Gastrocnemius medialis (tissue), 4 donors: ENCODE measurements around the gene NCAPD3. TPM values are rescaled to one million over a fixed set of nuclear protein-coding genes. Genes with fewer than 3 reads are reported as not detected.
A peak's percentile ranks its signal among the peaks of the same experiment; 100 is the strongest.

Experiments
- ATAC-seq, 2 donors: fragments of 150-250 bp; one replicate each; pipeline ENCODE4 v1.9.1; 2016
- DNase-seq, 2 donors: peaks; one replicate each; pipeline ENCODE4 v3.0.0-alpha.2; 2019
- H3K27ac ChIP-seq, 4 donors: fragments of 200-600 bp; sonication (generic); 1 replicate in 1 of 4; 2 replicates in 3 of 4; pipeline ENCODE4 v1.5.1; 2016 to 2018; ENCODE audit warnings: mild to moderate bottlenecking in 2 of 4, moderate library complexity in 1 of 4
- H3K27me3 ChIP-seq, 3 donors: fragments of 200-600 bp; sonication (generic) in 2 of 3; 1 replicate in 1 of 3; 2 replicates in 2 of 3; pipeline versions ENCODE4 v1.5.1 to v1.6.0; 2016 to 2019; ENCODE audit warnings: mild to moderate bottlenecking in 1 of 3, moderate library complexity in 1 of 3
- H3K36me3 ChIP-seq, 2 donors: fragments of 200-600 bp; sonication (generic) in 1 of 2; one replicate each; pipeline ENCODE4 v1.5.1; 2017 to 2018
- H3K4me1 ChIP-seq, 2 donors: fragments of 200-600 bp; sonication (generic) in 1 of 2; one replicate each; pipeline ENCODE4 v1.5.1; 2016 to 2017; ENCODE audit warnings: mild to moderate bottlenecking in 2 of 2
- H3K4me3 ChIP-seq, 4 donors: fragments of 200-600 bp; sonication (generic) in 3 of 4; 1 replicate in 1 of 4; 2 replicates in 3 of 4; pipeline ENCODE4 v1.5.1; 2016 to 2019; ENCODE audit warnings: mild to moderate bottlenecking in 2 of 4
- H3K9me3 ChIP-seq, 3 donors: fragments of 200-600 bp; sonication (generic) in 2 of 3; 1 replicate in 1 of 3; 2 replicates in 2 of 3; pipeline ENCODE4 v1.5.1; 2016 to 2019
- CTCF ChIP-seq, 5 experiments: fragments of 450-650 bp in 3 of 5; fragments of 200-600 bp in 2 of 5; sonication (generic) in 2 of 5; IDR thresholded peaks in 4 of 5; conservative IDR thresholded peaks in 1 of 5; 1 replicate in 4 of 5; 2 replicates in 1 of 5; pipeline ENCODE4 v1.5.1; 2016 to 2019; ENCODE audit warnings: antibody characterized with exemption in 5 of 5, mild to moderate bottlenecking in 3 of 5, moderate library complexity in 3 of 5
- POLR2A ChIP-seq, 2 donors: fragments of 450-650 bp; IDR thresholded peaks; one replicate each; pipeline ENCODE4 v1.6.1; 2017; ENCODE audit warnings: antibody characterized with exemption in 2 of 2, mild to moderate bottlenecking in 2 of 2, moderate library complexity in 2 of 2
- in situ Hi-C, 4 donors: fragments of 200-750 bp; cut with MboI; loops; one replicate each; pipeline versions ENCODE4 v1.15.0 to v1.8.0; 2017; ENCODE audit warnings: low sequenced_read_pairs in 4 of 4
- intact Hi-C: fragments of 100-400 bp; cut with DNase I; formaldehyde crosslinking; loops from one replicate; pipeline ENCODE4 v1.15.1; 2023; ENCODE audit warnings: low total_unique reads
- total RNA-seq, 4 donors: library from RNA; depleted of rRNA; stranded (reverse); fragments of >200 nt; gene quantifications; one replicate each; pipeline versions ENCODE4 v1.1.0 to v1.2.3, GENCODE V29; 2016

The NCAPD3 gene
- total RNA-seq, 4 donors from 2014 or later, result 3.6 to 6.7 (median 4.5) TPM

GRCh38 chr11:134151083-134151747 lies 72.6 kb downstream of the NCAPD3 start:
- no peak overlapping the region for H3K27ac ChIP-seq
- H3K4me3 ChIP-seq, result no peak overlapping the region
- H3K4me1 ChIP-seq, result no peaks in the 10 kb centered on the region
- no peaks in the 10 kb centered on the region for H3K27me3 ChIP-seq
- TF ChIP-seq POLR2A (IDR thresholded peaks at IDR 0.05) (no peak), CTCF (IDR thresholded peaks at IDR 0.05 in 4 of 5, conservative IDR thresholded peaks at IDR 0.05 in 1 of 5) (no peak)
- ATAC-seq (no peak), DNase-seq (no peak)
- in situ Hi-C loops (no loop called here), intact Hi-C loops (no loop called here)
- H3K36me3 ChIP-seq, result peaks cover 0 to 21% of the 10 kb centered on the region in 2 donors
- no peaks in the 10 kb centered on the region for H3K9me3 ChIP-seq

- Histone ChIP-seq H3K27me3 (no peaks in the 10 kb centered on the region), H3K27ac (no peak overlapping the region), H3K4me3 (no peak overlapping the region), H3K36me3 (peaks cover 0 to 16% of the 10 kb centered on the region in 2 donors), H3K4me1 (no peaks in the 10 kb centered on the region), H3K9me3 (no peaks in the 10 kb centered on the region)
- ATAC-seq (peak; percentile 16 to 44), DNase-seq (peak in 1 of 2 donors; percentile 53)
- TF ChIP-seq CTCF (IDR thresholded peaks at IDR 0.05 in 4 of 5, conservative IDR thresholded peaks at IDR 0.05 in 1 of 5), result no peak
- in situ Hi-C loops (no loop called here), intact Hi-C loops (no loop called here)
Measured at GRCh38 chr11:134150195-134150903, 73.4 kb downstream of the NCAPD3 start.

GRCh38 chr11:134149371-134149770 lies 74.4 kb downstream of the NCAPD3 start:
- Histone ChIP-seq H3K4me1 (no peaks in the 10 kb centered on the region), H3K36me3 (peaks cover 0 to 16% of the 10 kb centered on the region in 2 donors), H3K9me3 (no peaks in the 10 kb centered on the region), H3K27me3 (no peaks in the 10 kb centered on the region), H3K4me3 (no peak overlapping the region), H3K27ac (no peak overlapping the region)
- no peak for DNase-seq
- intact Hi-C loops (no loop called here), in situ Hi-C loops (loop anchor here (10.0 to 25.0 kb wide), 2 partner anchors 212 to 225 kb away; no protein-coding TSS in a partner anchor)
- no peak for TF ChIP-seq CTCF (IDR thresholded peaks at IDR 0.05 in 4 of 5, conservative IDR thresholded peaks at IDR 0.05 in 1 of 5)
- TF ChIP-seq POLR2A (IDR thresholded peaks at IDR 0.05), result no peak
- no peak for ATAC-seq

- Histone ChIP-seq H3K27ac (no peak overlapping the region), H3K36me3 (peaks cover 0 to 3% of the 10 kb centered on the region in 2 donors), H3K27me3 (no peaks in the 10 kb centered on the region), H3K4me3 (no peak overlapping the region), H3K4me1 (no peaks in the 10 kb centered on the region), H3K9me3 (no peaks in the 10 kb centered on the region)
- ATAC-seq, result no peak
- intact Hi-C loops, result no loop called here
- TF ChIP-seq POLR2A (IDR thresholded peaks at IDR 0.05), result no peak
- TF ChIP-seq CTCF (IDR thresholded peaks at IDR 0.05 in 4 of 5, conservative IDR thresholded peaks at IDR 0.05 in 1 of 5), result no peak
- no peak for DNase-seq
- in situ Hi-C loops, result loop anchor here (10.0 to 25.0 kb wide), 2 partner anchors 209 to 222 kb away; no protein-coding TSS in a partner anchor
Measured at GRCh38 chr11:134146598-134146997, 77.2 kb downstream of the NCAPD3 start.
